ENCODE data around the gene SCUBE2.
"Not testable (repeated sequence)": the region's sequence is repeated elsewhere in the genome, so short reads cannot be mapped to it uniquely, and the experiment has no call there.

Gene SCUBE2

DNA sequence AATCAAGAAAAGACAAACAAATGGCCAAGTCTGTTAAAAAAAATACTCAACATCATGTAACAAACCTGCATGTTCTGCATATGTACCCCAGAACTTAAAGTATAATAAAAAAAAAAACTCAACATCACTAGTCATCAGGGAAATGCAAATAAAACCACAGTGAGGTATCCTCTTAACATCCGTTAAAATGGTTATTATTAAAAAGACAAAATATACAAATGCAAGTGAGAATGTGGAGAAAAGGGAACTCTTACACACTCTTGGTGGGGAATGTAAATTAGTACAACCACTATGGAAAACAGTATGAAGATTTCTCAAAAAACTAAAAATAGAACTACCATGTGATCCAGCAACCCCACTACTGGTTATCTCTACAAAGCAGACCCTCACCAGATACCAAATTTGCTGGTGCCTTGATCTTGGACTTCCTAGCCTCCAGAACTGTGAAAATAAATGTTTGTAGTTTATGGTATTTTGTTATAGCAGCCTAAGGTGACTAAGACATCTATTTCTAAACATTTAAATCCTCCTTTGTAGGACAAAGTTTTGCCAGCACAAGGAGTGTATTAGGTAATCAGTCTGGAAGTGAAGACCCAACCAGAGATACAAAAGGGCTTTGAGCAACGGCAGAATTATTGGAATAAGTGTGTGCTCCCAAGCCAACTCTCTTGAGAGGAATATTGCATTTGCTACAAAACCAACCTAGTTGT is 32.4 kb upstream of the SCUBE2 start:
- DNase-seq (ENCODE audit: insufficient read length, low spot score) (no peak), FAIRE-seq (no peak)
- TF ChIP-seq POLR2A (IDR thresholded peaks at IDR 0.05; ENCODE audit: low read depth, low read length), result no peak

- FAIRE-seq (no peak), DNase-seq (ENCODE audit: insufficient read length, low spot score) (no peak)
- TF ChIP-seq POLR2A (IDR thresholded peaks at IDR 0.05; ENCODE audit: low read depth, low read length), result no peak
Observed at GRCh38 chr11:9121469-9121796, 30.0 kb upstream of the SCUBE2 start.

DNA sequence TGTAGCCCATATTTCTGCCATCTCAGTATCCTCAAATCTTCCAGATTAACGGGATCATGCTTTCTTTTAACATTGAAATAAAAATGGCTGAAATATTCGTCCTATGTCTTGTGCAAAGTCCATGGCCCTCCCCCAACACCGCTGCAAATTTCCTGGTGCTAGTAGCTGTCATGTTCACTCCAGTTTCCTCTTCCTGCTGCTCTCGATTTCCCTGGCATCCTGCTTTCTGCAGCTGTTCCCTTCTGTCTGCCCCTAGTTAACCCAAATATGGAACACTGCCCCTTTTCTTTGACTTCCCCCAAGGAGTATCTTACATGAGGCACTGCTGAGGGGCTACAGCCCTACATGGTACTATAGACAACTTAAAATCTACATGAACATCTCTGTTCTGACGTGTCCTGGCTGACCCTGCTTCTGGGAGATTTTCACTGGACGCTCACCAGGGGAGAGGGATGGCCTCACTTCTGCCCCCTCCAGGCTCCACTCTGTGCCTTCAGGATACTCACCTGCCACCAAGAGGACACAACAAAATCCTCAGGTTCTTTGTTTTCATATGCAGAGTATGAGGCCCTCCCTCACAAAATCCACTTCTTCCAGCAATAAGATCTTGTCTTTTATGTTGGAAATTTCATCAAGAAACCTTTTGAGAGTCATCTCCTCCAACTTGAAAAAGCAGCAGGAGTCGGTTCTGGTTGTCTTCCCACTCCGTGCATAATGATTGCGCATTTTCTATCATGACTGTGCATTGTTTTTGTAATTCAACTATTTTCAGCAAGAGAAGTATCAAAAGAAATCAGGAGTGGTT is 29.5 kb upstream of the SCUBE2 start:
- FAIRE-seq, result no peak
- no peak for TF ChIP-seq POLR2A (IDR thresholded peaks at IDR 0.05; ENCODE audit: low read depth, low read length)
- DNase-seq (ENCODE audit: insufficient read length, low spot score), result no peak

GRCh38 chr11:9118277-9118676 is 26.9 kb upstream of the SCUBE2 start:
- FAIRE-seq (no peak), DNase-seq (ENCODE audit: insufficient read length, low spot score) (no peak)
- TF ChIP-seq POLR2A (IDR thresholded peaks at IDR 0.05; ENCODE audit: low read depth, low read length), result no peak

DNA sequence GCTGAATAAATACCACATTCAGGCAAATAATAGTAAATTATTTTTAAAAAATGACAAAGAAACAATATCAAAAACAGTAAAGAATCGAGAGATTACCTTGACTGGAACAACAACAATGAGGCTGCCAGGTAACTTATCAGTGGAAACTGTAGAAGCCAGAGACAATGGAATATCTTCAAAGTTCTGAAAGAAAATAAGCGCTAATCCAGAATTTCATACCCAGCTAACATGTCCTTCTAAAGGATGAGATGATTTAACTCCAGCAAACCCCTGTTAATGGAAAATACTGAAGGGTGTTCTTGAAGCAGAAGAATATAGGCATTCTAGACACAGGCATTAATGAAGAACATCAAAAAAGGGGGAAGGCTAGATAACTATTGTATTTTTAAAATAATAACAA is 20.7 kb upstream of the SCUBE2 start:
- FAIRE-seq (no peak), DNase-seq (ENCODE audit: insufficient read length, low spot score) (no peak)
- no peak for TF ChIP-seq POLR2A (IDR thresholded peaks at IDR 0.05; ENCODE audit: low read depth, low read length)

DNA sequence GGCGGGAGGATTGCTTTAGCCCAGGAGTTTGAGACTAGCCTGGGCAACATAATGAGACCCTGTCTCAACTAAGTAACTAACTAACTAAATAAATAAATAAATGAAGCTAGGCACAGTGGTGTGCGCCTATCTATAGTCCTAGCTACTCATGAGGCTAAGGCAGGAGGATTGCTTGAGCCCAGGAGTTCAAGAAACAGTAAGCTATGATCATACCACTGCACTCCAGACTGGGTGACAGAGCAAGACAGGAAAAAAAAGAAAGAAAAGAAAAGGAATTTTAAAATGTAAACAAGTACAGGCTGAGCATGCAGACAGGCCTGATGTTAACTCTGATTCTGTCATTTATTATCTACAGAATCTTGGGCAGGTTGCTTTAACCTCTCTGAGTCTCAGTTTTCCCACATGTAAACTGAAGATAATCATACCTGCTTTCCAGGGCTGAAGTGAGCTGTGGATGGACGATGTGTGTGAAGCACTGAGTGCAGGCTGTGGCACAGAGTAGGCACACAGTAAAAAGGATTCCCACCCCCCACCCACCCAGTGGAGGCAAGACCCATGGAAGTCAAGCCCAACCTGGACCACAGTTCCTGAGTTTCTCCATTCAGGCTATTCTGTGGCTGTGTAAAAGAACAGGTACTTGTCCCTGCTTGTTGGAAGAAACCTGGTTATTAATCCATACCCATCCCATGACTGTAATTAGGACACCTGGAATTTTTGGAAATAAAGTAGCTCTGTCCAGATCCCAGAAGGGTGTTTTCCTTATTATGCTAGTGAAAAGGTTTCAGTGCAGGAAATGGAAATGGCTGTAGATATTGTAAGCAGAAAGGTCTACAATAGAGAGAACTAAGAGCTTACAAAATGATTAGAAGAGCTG is 18.7 kb upstream of the SCUBE2 start:
- no peak for DNase-seq (ENCODE audit: insufficient read length, low spot score)

GRCh38 chr11:9104580-9104979 is 13.2 kb upstream of the SCUBE2 start:
- no peak for TF ChIP-seq POLR2A (IDR thresholded peaks at IDR 0.05; ENCODE audit: low read depth, low read length)
- no peak for DNase-seq (ENCODE audit: insufficient read length, low spot score)
- no peak for FAIRE-seq

More for the DNA sequence above, 18.7 kb upstream of the SCUBE2 start:
- FAIRE-seq, result no peak
- no peak for TF ChIP-seq POLR2A (IDR thresholded peaks at IDR 0.05; ENCODE audit: low read depth, low read length)

DNA sequence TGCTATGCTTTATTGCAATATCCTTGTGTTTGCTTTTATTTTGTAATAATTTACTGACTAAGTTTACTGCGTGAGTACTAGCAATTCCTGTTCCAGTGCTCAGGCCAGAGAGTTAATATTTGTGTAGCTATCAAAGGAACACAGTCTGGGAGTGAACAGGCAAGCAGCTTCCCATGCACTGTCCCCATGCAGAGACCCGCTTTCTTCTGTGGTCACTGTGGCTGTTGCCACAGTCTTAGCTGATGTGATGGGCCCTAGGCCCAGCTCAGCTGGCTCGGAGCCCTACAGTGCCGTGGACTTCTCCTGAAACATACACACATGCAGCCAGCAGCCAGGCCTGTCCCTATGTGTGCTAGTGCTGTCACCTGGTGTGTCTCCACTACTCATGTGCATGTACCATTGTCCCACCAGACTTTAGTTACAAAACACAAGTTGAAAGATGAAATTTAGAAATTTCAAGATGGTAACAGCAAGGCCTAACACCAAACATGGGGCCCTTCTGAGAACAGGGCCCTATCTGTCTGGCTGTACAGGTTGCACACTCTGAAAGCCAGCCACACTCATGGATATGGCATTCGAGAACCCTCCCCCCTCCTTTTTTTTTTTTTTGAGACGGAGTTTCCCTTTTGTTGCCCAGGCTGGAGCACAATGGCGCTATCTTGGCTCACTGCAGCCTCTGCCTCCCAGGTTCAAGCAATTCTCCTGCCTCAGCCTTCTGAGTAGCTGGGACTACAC is 12.3 kb upstream of the SCUBE2 start:
- FAIRE-seq, result no peak
- TF ChIP-seq POLR2A (IDR thresholded peaks at IDR 0.05; ENCODE audit: low read depth, low read length), result no peak
- DNase-seq (ENCODE audit: insufficient read length, low spot score), result no peak

DNA sequence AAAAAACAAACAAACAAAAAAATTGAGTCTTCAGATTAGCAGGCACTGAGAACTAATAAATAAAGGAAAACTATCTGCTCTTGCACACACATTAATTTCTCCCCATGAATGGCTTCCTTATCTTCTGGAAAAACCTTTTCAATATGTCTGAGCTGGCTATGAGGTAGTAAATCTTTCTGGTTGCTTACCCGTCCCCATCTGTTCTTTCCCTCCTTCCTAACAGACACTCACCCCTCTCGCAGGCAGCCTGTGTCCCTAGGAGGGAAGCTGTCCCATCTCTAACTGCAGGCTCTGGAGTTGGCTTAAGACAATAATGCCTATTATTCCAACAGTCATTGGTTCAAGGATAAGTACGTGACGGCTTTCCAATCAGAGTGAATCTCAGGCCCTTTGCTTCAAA is 8.2 kb upstream of the SCUBE2 start:
- DNase-seq (ENCODE audit: insufficient read length, low spot score), result no peak

GRCh38 chr11:9098455-9098854 is 7.1 kb upstream of the SCUBE2 start:
- not testable (repeated sequence) for FAIRE-seq; DNase-seq (ENCODE audit: insufficient read length, low spot score)

More for the DNA sequence above, 8.2 kb upstream of the SCUBE2 start:
- FAIRE-seq, result no peak
- TF ChIP-seq POLR2A (IDR thresholded peaks at IDR 0.05; ENCODE audit: low read depth, low read length), result no peak

DNA sequence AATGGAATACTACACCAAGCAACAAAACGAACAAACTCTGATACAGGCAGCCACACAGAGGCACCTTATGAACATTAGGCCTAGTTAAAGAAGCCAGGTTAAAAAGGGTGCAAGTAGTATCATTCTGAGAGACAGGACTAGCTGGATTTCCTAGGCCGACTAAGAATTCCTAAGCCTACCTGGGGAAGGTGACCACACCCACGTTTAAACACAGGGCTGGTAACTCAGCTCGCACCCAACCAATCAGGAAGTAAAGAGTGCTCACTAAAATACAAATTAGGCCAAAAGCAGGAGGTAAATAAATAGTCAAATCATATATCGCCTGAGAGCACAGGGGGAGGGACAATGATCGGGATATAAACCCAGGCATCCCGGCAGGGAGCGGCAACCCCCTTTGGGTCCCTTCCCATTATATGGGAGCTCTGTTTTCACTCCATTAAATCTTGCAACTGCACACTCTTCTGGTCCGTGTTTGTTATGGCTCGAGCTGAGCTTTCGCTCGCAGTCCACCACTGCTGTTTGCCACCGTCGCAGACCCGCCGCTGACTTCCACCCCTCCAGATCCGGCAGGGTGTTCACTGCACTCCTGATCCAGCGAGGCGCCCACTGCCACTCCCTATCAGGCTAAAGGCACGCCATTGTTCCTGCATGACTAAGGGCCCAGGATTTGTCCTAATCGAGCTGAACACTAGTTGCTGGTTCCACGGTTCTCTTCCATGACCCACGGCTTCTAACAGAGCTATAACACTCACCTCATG is 6.0 kb upstream of the SCUBE2 start:
- FAIRE-seq, result not testable (repeated sequence)

DNA sequence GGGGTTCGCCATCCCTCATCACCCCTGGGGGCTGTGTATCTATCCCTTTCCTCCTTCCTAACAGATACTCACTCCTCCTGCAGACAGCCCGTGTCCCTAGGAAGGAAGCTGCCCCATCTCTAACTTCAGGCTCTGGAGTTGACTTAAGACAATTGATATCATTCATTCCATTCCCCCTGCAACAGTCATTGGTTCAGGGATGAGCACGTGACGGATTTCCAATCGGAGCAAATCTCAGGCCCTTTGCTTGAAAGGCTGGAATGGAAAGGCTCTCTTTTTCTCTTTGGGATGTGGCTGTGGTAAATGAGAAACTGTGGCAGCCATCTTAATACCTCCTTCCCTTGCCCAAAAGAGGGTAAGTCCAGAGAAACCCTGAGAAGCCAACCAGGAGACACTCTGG is 5.0 kb upstream of the SCUBE2 start:
- no peak for TF ChIP-seq POLR2A (IDR thresholded peaks at IDR 0.05; ENCODE audit: low read depth, low read length)
- FAIRE-seq, result no peak

More for the DNA sequence above, 6.0 kb upstream of the SCUBE2 start:
- not testable (repeated sequence) for DNase-seq (ENCODE audit: insufficient read length, low spot score)

DNA sequence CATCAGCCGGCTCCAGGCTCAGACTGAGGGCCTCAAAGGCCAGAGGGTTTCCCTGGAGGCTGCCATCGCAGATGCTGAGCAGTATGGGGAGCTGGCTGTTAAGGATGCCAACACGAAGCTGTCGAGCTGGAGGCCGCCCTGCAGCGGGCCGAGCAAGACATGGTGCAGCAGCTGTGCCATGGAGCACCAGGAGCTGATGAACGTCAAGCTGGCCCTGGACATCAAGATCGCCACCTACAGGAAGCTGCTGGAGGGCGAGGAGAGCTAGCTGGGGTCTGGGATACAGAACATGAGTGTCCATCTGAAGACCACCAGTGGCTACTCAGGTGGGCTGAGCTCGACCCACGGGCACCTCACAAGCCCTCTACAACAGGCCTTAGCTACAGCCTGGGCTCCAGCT is 4.0 kb upstream of the SCUBE2 start:
- TF ChIP-seq POLR2A (IDR thresholded peaks at IDR 0.05; ENCODE audit: low read depth, low read length), result no peak
- no peak for FAIRE-seq
- no peak for DNase-seq (ENCODE audit: insufficient read length, low spot score)

More for the DNA sequence above, 5.0 kb upstream of the SCUBE2 start:
- no peak for DNase-seq (ENCODE audit: insufficient read length, low spot score)
